Activated naive CD4-positive, alpha-beta T cell treated with anti-CD3 and anti-CD28 coated beads, Interleukin-2, amount 50 U/mL, for 72 hours (primary cell): ENCODE measurements around the gene PALM. TPM values are rescaled to one million over a fixed set of nuclear protein-coding genes. Genes with fewer than 3 reads are reported as not detected.
A peak's percentile ranks its signal among the peaks of the same experiment; 100 is the strongest.
"Not testable (repeated sequence)": the region's sequence is repeated elsewhere in the genome, so short reads cannot be mapped to it uniquely, and the experiment has no call there.

ENCODE experiments used
- ATAC-seq, 2 donors: fragments of 150-1000 bp; cut with Tn5 transposase; 2 replicates each; pipeline ENCODE4 v1.10.0; 2021; ENCODE audit warnings: mild to moderate bottlenecking in 2 of 2, moderate library complexity in 2 of 2
- DNase-seq, 2 donors: peaks; one replicate each; pipeline ENCODE4 v3.0.0; 2021 to 2022; ENCODE audit warnings: low spot score in 2 of 2
- H3K27ac Mint-ChIP-seq, 2 donors: one replicate each; pipeline ENCODE4 v1.8.0; 2022; ENCODE audit warnings: mild to moderate bottlenecking in 2 of 2, mixed read lengths in 2 of 2
- H3K36me3 Mint-ChIP-seq, 2 donors: one replicate each; pipeline ENCODE4 v1.8.0; 2022; ENCODE audit warnings: mixed read lengths in 2 of 2
- H3K9me3 Mint-ChIP-seq, 2 donors: one replicate each; pipeline ENCODE4 v1.8.0; 2022; ENCODE audit warnings: mixed read lengths in 2 of 2
- total RNA-seq, 2 donors: library from RNA; stranded (reverse); gene quantifications; one replicate each; pipeline ENCODE4 v1.2.3, GENCODE V29; 2022

Gene PALM, protein sequence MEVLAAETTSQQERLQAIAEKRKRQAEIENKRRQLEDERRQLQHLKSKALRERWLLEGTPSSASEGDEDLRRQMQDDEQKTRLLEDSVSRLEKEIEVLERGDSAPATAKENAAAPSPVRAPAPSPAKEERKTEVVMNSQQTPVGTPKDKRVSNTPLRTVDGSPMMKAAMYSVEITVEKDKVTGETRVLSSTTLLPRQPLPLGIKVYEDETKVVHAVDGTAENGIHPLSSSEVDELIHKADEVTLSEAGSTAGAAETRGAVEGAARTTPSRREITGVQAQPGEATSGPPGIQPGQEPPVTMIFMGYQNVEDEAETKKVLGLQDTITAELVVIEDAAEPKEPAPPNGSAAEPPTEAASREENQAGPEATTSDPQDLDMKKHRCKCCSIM
- under 1 TPM in 1 of 2 donors, not detected in 1; 0.66 TPM for total RNA-seq

- ATAC-seq (peak in 1 of 2 donors; percentile 17), DNase-seq (no peak)
- Mint-ChIP-seq H3K9me3 (no peaks in the 10 kb centered on the region), H3K27ac (no peak within 1 kb of the TSS), H3K36me3 (peaks cover 0 to 5% of the 10 kb centered on the region in 2 donors)
These were observed at the start of gene PALM for GRCh38 chr19:708154-709143. PALM (plus strand) TSS chr19:708935; CDS start chr19:709147, 212 bp downstream.

GRCh38 chr19:660793-661426, 47.8 kb upstream of the PALM start:
- Mint-ChIP-seq H3K27ac (peak overlapping the region; percentile 98), H3K9me3 (no peaks in the 10 kb centered on the region), H3K36me3 (peaks cover 18 to 24% of the 10 kb centered on the region in 2 donors)
- peak; percentile 1 to 3 for ATAC-seq
- no peak for DNase-seq

DNA sequence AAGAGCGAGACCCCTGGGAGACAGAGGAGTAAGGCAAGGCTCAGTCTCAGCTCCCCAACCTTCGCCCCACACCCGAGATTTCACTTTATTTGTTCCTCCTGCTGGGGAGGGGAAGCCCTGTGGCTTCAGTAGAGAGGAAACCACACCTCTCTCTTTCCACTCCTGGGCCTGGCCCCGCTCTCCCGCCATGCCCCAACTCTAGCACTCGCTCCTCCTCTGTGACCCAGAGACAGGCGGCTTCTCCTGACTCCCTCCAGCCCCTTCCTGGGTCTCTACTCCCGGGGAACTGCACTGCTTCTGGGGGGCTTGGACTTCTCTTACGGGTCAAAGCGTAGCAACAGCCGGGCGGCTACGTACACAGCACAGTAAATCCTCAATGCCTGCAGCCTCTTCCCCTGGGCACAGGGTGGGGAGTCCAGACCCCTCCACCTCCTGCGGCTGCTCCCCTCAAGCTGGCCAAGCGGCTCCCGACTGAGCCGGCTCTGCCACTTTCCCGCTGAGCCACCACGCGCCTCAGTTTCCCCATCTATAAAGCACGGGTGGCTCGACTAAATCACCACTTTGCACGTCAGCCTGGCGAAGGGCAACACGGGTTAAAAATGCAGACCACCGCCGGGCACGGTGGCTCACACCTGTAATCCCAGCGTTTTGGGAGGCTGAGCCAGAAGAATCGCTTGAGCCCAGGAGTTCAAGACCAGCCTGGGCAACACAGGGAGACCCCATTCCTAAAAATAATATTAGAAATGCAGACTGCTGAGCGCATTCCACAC, 47.1 kb upstream of the PALM start:
- DNase-seq, result peak in 1 of 2 donors; percentile 67
- peak; percentile 54 to 56 for ATAC-seq
- no peaks in the 10 kb centered on the region for H3K9me3 Mint-ChIP-seq

DNA sequence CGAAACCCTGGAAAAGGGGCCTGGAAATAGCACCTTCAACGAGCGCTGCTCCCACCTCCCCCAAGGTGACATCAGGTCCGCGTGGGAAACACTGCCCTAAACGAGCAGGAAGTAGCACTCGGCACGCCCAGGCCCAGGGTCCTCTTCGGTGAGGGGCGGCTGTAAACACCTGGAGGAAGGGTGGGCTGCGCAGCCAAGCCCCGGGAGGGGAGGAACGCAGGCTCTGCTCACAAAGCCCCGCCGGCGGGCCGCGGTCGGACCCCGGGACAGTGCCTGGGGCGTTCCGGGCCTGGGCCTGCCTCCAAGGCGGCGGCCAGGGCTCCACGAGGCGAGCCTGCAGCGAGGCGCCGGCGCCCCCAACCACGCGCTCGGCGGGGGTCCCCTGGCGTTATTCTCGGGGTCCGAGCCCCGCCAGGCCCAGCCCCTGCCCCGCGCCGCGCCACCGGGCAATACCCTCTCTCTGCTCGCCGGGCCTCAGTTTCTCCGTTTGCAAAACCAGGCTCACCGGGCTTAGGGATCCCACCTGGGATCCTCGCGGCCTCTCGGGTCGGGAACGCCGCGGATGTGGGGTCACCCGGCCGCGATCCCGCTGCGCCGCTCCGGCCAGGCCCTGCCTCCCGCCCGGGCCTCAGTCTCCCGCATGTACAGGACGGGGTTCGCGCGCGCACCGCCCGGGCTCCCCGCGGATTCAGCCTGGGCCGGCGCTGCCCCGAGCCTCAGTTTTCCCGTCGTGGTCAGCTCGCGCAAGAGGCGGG, 46.4 kb upstream of the PALM start:
- no peaks in the 10 kb centered on the region for H3K9me3 Mint-ChIP-seq
- DNase-seq (peak in 1 of 2 donors; percentile 73), ATAC-seq (peak; percentile 23 to 47)
- peaks cover 18 to 19% of the 10 kb centered on the region in 2 donors for H3K36me3 Mint-ChIP-seq
- peak overlapping the region; percentile 98 for H3K27ac Mint-ChIP-seq

More for the DNA sequence above, 47.1 kb upstream of the PALM start:
- Mint-ChIP-seq H3K36me3 (peaks cover 18 to 19% of the 10 kb centered on the region in 2 donors), H3K27ac (peak overlapping the region; percentile 98)

- Mint-ChIP-seq H3K9me3 (no peaks in the 10 kb centered on the region), H3K27ac (peak within 1 kb of the TSS; percentile 98), H3K36me3 (peaks cover 18 to 19% of the 10 kb centered on the region in 2 donors)
- DNase-seq, result peak; percentile 88 to 90
- peak; percentile 47 to 63 for ATAC-seq
These were observed 45.6 kb upstream of the PALM start, which contains the start of gene RNF126 for GRCh38 chr19:662962-663681. RNF126 (minus strand) TSS chr19:663214; CDS start chr19:663121, 93 bp downstream.

GRCh38 chr19:663682-664117, 45.0 kb upstream of the PALM start:
- ATAC-seq (no peak), DNase-seq (peak in 1 of 2 donors; percentile 31)
- peaks cover 18 to 19% of the 10 kb centered on the region in 2 donors for H3K36me3 Mint-ChIP-seq
- no peaks in the 10 kb centered on the region for H3K9me3 Mint-ChIP-seq
- H3K27ac Mint-ChIP-seq, result peak overlapping the region; percentile 84 to 95

GRCh38 chr19:664913-665443, 43.8 kb upstream of the PALM start:
- no peaks in the 10 kb centered on the region for H3K9me3 Mint-ChIP-seq
- peak overlapping the region in 1 of 2 donors; percentile 62 for H3K27ac Mint-ChIP-seq
- peaks cover 16 to 19% of the 10 kb centered on the region in 2 donors for H3K36me3 Mint-ChIP-seq
- peak; percentile 80 to 89 for DNase-seq
- ATAC-seq, result peak; percentile 6

DNA sequence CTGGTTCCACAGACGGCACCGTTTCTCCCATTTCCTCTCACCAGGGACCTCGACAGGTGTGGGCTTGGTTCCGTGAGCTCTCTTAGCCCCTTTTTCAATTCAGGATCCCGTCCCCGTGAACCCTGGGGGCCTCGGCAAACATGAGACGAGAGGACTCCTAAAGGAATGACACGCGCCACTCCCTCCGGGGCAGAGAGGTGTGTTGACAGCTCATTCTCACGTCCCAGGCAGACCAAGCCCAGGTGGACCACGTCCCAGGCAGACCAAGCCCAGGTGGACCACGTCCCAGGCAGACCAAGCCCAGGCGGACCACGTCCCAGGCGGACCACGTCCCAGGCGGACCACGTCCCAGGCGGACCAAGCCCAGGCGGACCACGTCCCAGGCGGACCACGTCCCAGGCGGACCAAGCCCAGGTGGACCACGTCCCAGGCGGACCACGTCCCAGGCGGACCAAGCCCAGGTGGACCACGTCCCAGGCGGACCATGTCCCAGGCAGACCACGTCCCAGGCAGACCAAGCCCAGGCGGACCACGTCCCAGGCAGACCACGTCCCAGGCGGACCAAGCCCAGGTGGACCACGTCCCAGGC, 41.7 kb upstream of the PALM start:
- not testable (repeated sequence) for DNase-seq, H3K9me3 Mint-ChIP-seq, ATAC-seq, H3K36me3 Mint-ChIP-seq, H3K27ac Mint-ChIP-seq

DNA sequence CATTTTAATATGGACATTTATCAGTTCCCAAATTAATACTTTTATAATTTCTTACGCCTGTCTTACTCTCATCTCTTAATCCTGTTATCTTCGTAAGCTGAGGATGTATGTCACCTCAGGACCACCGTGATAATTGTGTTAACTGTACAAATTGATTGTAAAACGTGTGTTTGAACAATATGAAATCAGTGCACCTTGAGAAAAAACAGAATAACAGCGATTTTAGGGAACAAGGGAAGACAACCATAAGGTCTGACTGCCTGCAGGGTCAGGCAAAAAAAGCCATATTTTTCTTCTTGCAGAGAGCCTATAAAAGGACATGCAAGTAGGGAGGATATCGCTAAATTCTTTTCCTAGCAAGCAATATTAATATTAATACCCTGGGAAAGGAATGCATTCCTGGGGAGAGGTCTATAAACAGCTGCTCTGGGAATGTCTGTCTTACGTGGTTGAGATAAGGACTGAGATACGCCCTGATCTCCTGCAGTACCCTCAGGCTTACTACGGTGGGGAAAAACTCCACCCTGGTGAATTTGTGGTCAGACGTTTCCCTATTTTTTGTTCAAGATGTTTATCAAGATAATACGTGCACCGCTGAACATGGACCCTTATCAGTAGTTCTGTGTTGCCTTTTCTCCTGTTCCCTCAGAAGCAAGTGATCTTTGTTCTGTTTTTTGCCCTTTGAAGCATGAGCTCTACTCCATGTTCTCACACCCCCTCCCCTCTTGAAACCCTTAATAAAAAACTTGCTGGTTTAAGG, 39.9 kb upstream of the PALM start:
- H3K9me3 Mint-ChIP-seq, DNase-seq, ATAC-seq, H3K36me3 Mint-ChIP-seq, H3K27ac Mint-ChIP-seq: not testable (repeated sequence)

GRCh38 chr19:670609-671075, 38.1 kb upstream of the PALM start:
- peak in 1 of 2 donors; percentile 51 for ATAC-seq
- Mint-ChIP-seq H3K9me3 (no peaks in the 10 kb centered on the region), H3K36me3 (no peaks in the 10 kb centered on the region), H3K27ac (no peak overlapping the region)
- DNase-seq, result no peak

- Mint-ChIP-seq H3K9me3 (no peaks in the 10 kb centered on the region), H3K27ac (no peak overlapping the region), H3K36me3 (no peaks in the 10 kb centered on the region)
- DNase-seq, result no peak
- ATAC-seq, result no peak
These were observed 34.2 kb upstream of the PALM start for GRCh38 chr19:674282-675151.

GRCh38 chr19:676007-676338, 32.8 kb upstream of the PALM start:
- Mint-ChIP-seq H3K27ac (no peak overlapping the region), H3K9me3 (no peaks in the 10 kb centered on the region), H3K36me3 (no peaks in the 10 kb centered on the region)
- ATAC-seq (no peak), DNase-seq (no peak)
